ENCODE measurements around the gene EN2.

EN2 gene

DNA sequence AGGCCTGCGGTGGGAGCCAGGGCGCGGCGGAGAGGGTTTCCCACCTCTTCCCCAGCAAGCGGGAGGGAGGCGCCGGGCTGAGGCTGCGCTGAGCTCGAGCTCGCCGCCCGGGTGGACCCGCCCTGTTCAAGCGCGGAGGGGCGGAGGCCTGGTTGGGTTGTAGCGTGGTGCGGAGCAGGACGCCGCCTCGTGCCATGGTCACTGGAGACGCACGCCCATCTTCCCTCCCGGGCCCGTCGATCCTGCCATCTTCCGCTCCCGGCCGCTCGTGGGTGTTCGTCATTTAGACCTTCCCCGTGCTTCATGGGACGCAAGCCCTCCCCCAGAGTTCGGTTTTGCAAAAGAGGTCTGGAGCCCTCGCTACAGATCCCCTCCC is 9.3 kb upstream of the EN2 start:
- no peak overlapping the region for H3K4me3 ChIP-seq (ENCODE audit: low read length)

DNA sequence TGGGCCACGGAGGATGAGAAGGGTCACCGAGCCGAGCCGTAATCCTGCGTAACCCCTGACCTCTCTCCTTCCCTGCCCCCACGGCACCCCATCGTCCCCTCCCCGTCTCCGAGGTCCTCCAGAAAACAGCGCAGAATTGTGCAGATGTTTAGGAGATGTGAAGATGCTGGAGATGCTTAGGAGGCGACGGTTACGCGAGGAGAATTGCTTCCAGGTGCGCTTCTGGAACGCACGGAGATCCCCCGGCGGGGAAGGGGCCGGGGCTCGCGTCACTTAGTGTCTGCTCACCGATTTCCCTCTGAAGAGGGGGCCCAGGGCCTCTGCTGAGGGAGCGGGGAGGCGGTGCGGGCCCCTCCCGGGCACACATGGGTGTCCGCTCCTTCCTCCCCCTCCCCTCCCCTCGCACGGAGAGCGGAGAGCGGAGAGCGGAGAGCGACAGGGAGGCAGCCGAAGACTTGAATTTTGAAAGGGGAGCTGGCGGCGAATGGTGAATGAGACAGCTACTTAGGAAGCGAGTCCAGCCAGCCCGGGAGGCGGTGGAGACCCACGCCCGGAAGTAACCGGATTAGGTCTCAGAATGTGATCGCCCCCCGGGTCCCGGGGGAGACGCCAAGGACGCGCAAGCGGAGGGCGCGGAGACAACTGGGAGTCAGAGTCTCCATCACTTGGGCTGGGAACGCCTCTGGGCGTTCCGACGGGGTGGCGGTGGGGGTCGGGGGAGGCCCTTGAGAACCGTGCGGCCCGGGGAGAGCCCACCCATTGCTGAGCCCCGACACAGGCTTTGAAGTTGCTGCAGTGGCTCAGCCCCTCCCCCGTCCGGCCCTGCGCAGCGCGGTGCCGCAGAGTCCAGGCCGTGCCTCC is 8.7 kb upstream of the EN2 start:
- DNase-seq (ENCODE audit: low read depth, low spot score): no peak
- no peak overlapping the region for H3K4me3 ChIP-seq (ENCODE audit: low read length)

More for the DNA sequence above, 9.3 kb upstream of the EN2 start:
- DNase-seq (ENCODE audit: low read depth, low spot score): no peak

DNA sequence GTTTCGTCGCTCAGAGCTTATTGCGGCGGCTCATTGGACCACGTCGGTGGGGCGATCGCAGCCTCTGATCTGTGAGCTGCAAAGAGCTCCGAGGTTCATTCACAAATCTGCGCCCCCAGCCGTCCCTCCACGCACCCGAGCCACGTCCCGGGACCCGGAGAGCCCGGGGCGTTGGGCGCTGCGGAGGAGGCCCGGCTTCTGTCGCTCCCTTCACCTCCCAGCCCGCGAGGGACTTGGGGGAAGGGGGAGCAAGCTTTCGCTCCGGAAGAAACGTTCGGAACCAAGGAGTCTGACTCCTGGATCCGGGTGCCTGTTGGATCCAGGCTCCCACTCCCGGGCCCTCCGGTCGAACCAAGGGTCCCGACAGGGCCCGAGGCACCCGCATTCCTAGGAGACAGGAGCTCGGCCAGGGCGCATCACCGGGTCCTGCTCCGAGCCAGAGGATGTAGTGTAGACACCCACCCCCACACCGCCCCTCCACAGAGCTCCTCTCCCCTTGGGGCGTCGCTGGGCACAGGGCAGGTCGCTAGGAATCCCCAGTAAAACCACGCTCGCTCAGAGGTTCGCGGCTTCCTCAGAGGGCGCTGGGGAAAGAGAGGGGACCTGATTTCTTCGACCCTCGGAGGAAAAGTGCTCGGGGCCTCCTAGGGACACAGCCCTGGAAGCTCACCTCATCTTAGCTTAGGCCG is 7.9 kb upstream of the EN2 start:
- no peak for DNase-seq (ENCODE audit: low read depth, low spot score)
- no peak overlapping the region for H3K4me3 ChIP-seq (ENCODE audit: low read length)

DNA sequence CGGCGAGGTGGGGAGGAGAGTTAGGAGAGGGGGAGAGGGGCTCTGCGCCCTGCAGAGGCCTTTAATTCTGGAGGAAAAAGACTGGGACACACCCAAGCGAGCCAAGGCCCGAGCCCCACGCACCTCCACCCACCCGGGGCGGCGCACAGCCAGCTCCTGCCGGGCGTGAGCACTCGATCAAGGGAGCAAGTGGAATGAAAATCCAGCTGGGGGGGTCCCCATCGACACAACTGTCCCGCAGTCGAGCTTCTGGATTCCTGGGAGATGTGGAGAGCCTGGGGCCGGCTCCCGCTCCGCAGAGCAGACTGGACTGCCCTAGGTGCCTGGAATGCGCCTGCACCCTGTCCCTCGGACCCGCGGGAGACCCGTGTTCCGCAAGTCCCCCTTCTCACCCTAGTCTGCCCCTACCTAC is 7.4 kb upstream of the EN2 start:
- H3K4me3 ChIP-seq (ENCODE audit: low read length): no peak overlapping the region
- DNase-seq (ENCODE audit: low read depth, low spot score): no peak

DNA sequence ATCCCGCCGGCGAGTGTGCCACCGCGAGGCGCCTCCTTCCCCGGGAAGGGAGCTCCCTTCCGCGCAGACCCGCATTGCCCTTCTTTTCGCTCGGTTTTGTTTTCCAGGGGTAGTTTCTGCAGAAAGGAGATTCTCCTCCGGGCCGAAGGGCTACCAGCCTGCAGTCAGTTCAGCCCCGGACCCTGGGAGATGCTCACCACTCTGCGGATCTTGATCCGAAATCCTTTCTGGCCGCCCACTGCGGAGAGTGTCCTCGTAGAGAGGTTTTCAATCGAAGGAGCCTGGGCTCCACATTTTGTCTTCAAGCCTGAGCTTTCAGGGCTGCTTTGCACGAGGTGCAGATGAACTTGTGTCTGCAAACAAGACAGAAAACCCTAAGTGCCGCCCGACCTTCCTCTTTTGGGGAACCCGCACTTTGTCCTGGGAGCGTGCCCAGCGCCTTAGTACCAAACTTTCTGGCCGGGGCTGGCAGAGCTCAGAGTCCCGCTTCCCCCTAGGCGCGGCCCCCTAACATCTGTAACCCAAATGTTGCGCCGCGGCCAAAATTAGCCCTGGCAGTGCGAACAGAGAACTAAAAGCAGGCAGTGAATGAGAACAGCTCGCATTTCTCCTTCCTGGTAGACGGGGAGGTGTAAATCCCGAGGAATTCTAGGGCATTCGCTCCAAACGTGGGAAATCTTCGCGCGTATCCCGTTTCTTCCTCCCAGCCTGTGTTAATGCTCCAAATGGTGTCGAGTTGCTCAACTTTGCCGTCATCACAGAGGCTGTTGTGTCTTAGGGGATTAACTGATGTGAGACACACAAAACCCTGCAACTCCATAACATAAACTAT is 6.7 kb upstream of the EN2 start:
- no peak overlapping the region for H3K4me3 ChIP-seq (ENCODE audit: low read length)
- no peak for DNase-seq (ENCODE audit: low read depth, low spot score)

DNA sequence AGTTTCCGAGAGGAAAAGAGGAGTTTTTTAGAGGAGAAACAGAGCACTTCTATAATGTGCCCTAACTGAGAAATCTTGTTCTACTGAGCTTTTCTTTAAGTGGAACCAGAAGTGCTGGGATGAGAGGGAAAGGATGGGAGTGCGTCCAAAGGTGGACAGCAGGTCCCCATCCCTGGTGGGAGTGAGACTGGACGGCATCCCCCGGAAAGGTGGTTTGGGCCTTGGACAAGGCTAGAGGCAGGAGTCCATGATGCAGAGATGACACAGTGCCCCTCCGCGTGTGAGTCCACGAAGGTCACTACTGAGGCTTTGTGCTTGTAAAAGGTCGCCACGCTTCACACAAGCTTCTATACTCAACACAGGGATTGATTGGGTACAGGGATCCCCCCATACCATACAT is 6.1 kb upstream of the EN2 start:
- no peak for DNase-seq (ENCODE audit: low read depth, low spot score)
- no peak overlapping the region for H3K4me3 ChIP-seq (ENCODE audit: low read length)

DNA sequence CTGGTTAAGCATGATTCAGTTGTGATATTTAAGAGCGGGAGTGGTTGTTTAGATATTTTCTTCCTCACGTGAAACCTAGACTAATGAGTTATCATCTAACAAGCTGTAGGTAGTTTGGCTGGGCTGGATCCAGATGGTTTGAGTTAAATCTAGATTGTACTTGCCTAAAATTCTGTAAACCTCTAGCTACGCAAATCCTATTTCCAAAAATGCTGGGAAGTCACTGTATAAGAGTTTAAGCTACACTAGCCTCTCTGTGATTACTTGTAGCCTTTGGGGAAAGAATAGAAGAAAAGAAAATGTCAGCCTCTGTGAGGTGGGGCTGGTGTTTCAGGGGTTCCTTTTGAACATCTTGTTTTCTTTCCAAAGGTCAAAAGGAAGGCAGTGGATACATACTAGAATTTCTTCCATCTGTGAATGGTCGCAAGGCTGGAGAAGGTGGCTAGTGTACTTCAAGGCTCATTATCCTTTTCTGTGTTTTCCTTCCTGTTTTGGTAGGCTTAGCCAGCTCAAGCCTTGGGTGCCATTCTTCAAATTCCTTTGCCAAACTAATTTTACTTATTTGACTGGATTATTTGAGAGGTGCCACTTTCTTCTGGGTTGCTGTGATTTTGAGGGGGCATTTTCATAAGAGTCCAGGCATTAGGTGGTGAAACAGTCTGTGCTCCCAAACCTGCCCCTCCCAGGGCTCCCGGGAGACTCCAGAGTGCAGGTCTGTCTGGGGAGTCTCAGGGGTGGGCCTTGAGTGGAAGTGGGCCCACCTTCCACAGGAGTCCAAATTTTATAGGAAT is 5.2 kb upstream of the EN2 start:
- no peak overlapping the region for H3K4me3 ChIP-seq (ENCODE audit: low read length)
- DNase-seq (ENCODE audit: low read depth, low spot score): no peak

DNA sequence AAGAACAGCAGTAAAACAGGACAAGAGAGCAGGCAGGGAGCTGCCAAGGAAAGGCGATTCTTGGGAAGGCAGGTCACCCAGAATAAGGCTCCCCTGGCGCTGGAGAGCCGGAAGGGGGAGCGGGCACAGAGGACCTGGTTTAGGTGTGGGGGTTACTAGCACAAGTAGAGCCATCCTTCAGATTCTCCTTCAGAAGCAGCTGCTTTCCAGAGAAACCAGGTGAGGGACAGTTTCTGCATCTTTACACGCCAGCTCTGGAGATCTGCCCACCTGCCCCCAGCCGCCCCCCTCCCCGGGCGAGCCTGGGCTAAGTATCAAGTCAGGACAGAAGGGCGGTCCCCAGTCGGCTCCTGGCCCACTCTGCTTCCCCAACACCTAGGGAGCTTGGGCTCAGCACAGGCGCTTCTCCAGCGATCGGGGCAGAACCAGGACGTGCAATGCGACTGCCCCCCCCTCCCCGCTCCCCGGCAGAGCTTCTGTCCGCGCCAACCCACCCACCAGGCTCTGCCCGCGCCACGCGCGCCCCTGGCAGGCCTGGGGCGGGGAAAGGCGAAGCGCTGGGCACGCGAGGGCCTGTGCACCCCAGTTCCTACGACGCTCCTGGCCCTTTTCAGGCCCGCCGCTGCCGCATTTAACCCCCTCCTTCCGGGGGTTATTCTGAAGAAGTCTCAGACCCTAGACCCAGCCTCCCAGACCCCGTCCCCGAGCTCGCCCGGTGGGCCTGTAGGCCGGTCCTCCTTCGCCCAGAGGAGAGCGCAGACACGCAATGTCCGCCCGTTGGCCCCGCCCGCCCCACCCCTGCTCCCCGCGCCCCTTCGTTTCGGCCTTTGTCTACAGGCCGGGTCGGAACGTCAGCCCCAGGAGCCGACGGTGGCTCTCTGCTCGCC is 4.4 kb upstream of the EN2 start:
- no peak overlapping the region for H3K4me3 ChIP-seq (ENCODE audit: low read length)
- no peak for DNase-seq (ENCODE audit: low read depth, low spot score)

DNA sequence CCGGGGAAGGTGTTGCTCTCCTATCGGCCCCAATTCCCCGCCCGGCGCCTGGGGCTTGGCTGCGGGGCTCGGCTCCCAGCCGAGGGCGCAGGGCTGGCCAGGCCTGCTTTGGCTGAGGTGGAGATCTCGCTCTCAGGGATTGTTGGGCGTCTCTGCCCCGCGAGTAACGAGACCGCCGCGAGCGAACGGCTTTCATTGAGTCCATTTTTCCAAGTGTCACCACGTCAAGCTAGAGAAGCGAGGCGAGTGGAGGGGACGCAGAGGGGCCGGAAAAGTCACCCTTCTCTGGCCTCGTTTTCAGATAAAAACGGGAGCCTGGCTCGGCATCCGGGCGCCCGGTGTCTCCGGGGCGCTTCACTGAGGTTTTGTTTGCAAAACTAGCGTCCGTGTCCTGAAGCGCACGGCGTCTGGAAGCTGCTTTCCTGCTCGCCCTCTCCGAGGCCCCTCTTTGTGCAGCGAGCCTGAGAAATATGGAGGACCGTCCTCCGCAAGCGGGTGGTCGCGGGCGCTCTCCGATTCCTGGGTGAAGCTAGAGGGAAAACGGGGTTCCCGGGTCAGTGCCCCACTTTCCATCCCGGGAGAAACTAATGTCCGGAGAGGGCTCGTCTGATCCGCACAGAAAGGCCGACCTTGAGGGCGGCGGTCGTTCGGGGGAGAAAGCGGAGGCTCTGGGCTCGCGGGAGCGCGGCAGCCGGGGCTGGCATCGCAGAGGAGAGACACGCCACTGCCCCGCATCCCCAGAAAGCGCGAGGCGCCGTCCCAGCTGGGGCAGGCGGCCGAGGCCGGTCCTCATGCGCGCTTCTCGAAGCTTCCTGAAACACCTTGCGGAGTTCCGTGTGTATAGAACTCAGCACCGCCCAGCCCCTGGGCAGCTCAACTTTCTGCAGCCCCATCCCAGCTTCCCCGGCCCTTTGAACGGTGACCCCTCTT is 3.5 kb upstream of the EN2 start:
- no peak overlapping the region for H3K4me3 ChIP-seq (ENCODE audit: low read length)
- DNase-seq (ENCODE audit: low read depth, low spot score): no peak

DNA sequence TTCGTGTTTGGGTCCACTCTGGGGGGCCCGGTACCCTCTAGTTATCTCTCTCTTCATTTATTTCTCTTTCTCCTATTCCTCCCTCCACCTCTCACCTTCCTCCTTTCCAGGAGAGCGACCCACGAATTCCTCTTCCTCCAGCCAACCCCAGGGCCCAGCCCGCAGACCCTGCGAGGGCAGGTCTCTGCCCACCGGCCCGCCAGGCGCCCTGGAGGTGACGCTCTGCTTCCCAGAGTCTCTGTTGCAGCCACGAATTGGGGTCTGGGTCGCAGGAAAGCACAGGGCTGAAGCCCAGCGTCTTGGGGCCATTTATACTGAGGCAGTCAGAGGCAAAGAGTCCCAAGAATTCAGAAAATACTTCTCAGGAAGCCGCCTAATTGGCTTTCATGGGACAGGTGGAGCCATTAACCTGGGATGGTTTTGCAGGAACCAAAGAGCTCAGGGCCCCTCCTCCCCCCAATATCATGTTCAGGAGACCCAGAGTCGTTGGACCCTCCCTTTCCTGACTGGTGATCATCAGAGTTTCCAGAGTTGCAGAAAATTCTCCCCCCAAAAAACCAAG is 2.7 kb upstream of the EN2 start:
- no peak for DNase-seq (ENCODE audit: low read depth, low spot score)
- H3K4me3 ChIP-seq (ENCODE audit: low read length): no peak overlapping the region

DNA sequence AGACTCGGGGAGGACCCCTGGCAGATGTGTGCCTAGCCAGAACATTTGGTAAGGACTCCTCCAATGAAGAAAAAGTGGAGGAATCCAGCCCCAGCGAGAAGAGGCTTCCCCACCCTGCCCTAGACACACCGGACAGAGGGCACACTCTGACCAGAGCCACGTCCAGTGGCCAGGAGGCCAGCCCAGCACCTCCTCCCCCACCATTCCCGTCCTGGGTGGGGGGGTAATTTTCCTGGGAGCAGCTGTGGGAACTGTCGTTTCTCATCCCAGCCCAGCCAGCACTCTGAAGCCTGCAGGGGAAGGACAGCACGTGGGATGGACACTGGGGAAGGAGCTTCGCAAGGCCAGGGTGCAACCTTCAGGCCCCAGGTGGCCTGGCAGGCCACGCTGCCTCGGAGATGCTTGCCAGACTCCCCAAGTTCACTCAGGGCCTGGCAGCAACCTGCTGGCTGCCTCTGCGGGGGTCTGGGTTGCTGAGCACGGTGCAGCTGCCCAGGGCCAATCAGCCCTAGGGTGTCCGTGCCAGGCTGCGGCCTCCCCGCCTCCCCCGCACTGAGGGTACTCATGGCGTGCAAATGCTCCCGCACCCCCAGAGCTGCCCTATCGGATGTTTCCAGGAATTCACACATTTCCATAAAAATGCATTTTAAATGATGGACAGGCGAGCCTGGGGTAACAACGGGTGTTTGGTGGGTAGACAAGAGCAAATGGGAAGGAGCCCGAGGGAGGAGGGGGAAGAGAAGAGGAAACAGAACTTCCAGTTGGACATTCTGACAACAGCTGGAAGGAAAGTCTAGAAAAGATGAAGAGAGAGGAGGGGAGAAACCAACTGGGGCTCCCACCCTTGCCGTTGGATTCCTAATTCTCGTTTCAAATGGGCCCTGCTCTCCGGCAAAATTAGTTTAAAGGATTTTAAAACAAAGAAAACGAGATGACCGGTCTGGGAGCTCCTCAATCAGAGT is 1.9 kb upstream of the EN2 start:
- H3K4me3 ChIP-seq (ENCODE audit: low read length): no peak overlapping the region
- DNase-seq (ENCODE audit: low read depth, low spot score): no peak

DNA sequence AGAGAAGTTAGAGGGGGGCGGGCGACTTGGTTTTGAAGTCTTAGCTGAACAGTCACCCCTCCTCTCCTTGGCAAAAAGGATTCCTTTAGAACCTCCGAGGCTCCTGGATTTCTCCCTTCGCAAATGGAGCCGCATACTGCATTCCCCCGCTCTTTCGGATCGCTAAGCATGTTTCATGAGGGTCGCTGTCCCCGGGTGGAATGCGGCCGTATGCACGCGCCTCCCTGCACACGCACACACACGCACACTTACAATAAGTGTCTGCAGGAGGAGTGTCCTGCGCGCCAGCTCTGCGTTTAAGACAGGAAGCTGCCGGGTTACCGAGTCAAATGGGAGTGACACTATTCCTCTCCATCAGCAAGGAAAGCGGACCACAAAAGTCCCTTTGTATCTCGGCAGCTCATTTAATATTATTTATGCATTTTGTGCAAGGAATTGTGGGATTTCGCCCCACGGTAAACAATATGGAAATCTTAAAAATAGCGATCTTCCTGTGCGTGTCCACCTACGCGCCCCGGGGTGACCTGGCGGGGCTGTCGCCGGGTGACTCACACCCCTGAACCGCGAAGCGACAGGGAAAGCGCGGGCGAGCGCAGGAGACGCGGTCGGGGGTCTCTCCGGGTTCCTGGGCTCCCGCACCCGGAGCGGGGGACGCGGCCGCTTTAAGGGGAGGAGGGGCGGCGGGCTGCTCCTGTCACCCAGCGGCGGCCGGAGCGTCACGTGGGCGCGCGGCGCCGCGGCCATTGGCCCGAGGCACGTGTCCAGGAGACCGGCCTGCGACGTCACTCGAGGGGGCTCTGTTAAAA is 988 bp upstream of the EN2 start:
- no peak for DNase-seq (ENCODE audit: low read depth, low spot score)
- H3K4me3 ChIP-seq (ENCODE audit: low read length): no peak overlapping the region

DNA sequence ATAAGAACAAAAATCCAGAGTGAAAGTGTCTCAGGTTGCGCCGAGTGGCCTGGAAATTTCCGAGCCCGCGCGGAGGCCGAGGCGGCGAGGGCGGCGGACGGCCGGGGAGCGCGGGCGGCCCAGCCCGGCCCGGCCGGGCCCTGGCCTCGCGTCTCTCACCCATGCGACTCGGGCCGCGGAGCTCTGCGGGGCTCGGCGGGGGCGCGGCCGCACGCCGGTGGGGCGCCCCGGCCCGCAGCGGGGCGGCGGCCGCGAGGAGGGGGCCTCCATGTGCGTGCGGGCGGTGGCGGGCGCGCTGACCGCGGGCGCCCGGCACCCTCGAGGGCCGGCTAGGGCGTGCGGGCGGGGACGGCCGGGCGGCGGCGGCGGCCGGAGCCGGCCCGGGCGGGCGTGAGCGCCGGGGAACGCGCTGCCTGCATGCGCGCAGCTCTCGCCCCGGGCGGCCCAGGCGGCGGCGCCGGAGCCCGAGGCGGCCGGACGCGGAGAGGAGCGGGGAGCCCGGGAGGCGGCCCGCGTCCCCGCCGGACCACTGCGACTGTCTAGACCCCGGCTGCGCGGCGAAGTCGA is 302 bp upstream of the EN2 start:
- H3K4me3 ChIP-seq (ENCODE audit: low read length): no peak overlapping the region
- no peak for DNase-seq (ENCODE audit: low read depth, low spot score)

DNA sequence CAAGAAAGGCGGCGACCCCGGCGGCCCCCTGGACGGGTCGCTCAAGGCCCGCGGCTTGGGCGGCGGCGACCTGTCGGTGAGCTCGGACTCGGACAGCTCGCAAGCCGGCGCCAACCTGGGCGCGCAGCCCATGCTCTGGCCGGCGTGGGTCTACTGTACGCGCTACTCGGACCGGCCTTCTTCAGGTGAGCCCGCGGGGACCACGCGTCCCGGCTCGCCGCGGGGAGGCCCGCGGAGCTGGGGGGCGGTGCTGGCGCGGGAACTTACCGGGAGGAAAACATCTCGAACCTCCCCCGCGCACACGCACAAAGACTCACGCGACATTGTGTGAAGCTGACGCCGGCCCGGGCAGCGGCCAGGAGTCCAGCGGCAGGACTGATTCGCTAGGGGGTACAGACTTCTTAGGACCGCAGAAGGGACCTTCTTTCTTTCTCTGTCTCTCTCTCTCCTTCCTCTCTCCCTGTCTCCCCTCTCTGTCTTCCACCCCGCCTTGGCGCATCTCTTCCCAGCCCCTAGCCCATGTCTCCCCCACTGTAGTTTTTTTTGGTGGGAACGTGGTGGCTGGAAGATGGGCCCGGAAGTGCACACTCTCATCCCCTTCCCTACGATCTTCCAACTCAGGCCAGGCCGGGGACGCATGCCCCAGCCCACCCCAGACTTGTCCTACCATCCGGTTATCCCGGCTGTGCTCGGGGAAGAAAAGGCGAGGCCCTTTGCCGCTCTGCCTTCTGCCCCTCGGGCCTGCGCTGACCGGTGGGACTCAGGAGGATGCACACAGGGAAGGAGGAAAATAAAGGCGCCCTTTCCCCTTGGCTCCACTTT is 1.2 kb downstream of the EN2 start:
- no peak for DNase-seq (ENCODE audit: low read depth, low spot score)
- no peak overlapping the region for H3K4me3 ChIP-seq (ENCODE audit: low read length)
